WERI-Rb-1 (cell line): ENCODE results near the gene DIP2B.
"Not testable (repeated sequence)": the region's sequence is repeated elsewhere in the genome, so short reads cannot be mapped to it uniquely, and the experiment has no call there.

Experiments used
- DNase-seq: peaks from one replicate; pipeline ENCODE4 v3.0.0-alpha.2; 2020
- H3K27ac ChIP-seq: fragments of 250-450 bp; sonication (Bioruptor Pico); 2 replicates; pipeline ENCODE4 v1.5.1; 2020; ENCODE audit warnings: mild to moderate bottlenecking, moderate library complexity
- H3K27me3 ChIP-seq: fragments of 250-450 bp; sonication (Bioruptor Pico); 2 replicates; pipeline ENCODE4 v1.5.1; 2021; ENCODE audit warnings: mild to moderate bottlenecking, low read depth, moderate library complexity; ENCODE audit not compliant: insufficient read depth, severe bottlenecking
- H3K36me3 ChIP-seq: fragments of 250-450 bp; sonication (Bioruptor Pico); 2 replicates; pipeline ENCODE4 v1.5.1; 2020; ENCODE audit warnings: mild to moderate bottlenecking, moderate library complexity
- H3K4me3 ChIP-seq: 2 replicates; pipeline ENCODE4 v1.5.1; 2011; ENCODE audit warnings: low read depth, mild to moderate bottlenecking, control low read depth, low read length
- H3K9me3 ChIP-seq: fragments of 250-450 bp; sonication (Bioruptor Pico); 2 replicates; pipeline ENCODE4 v1.5.1; 2021; ENCODE audit warnings: mild to moderate bottlenecking, moderate library complexity; ENCODE audit not compliant: severe bottlenecking
- CTCF ChIP-seq: IDR thresholded peaks from 2 replicates; pipeline ENCODE4 v1.5.1; 2011; ENCODE audit warnings: low read depth, mild to moderate bottlenecking, control low read depth, inconsistent platforms, low read length

The DIP2B gene

GRCh38 chr12:50672158-50672557 is 167.4 kb downstream of the DIP2B start:
- Histone ChIP-seq H3K4me3 (no peak overlapping the region), H3K9me3 (no peaks in the 10 kb centered on the region), H3K27ac (no peak overlapping the region), H3K36me3 (peaks cover 14% of the 10 kb centered on the region), H3K27me3 (no peaks in the 10 kb centered on the region)
- no peak for DNase-seq
- no peak for TF ChIP-seq CTCF

DNA sequence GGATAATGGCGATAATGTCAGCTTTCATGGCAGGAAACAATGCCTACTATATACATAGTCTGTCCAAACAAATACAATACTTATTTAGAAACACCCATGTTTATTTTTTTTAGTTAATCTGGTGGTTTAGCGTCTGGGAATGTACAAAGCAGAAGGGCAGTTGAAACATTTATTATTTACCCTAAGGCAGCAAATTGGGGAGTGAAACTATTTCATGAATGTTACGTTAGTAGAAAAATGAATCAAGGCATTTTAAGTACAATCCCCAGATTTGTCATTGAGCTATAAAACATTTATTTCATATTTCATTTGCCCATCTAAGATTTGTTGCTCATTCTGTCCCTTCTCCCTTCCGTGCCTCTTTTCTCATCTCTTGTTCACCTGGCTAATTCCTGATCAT is 172.0 kb downstream of the DIP2B start:
- no peaks in the 10 kb centered on the region for H3K9me3 ChIP-seq
- peaks cover 17% of the 10 kb centered on the region for H3K36me3 ChIP-seq
- H3K4me3 ChIP-seq = no peak overlapping the region
- H3K27me3 ChIP-seq = no peaks in the 10 kb centered on the region
- no peak for TF ChIP-seq CTCF
- DNase-seq = no peak
- no peak overlapping the region for H3K27ac ChIP-seq

DNA sequence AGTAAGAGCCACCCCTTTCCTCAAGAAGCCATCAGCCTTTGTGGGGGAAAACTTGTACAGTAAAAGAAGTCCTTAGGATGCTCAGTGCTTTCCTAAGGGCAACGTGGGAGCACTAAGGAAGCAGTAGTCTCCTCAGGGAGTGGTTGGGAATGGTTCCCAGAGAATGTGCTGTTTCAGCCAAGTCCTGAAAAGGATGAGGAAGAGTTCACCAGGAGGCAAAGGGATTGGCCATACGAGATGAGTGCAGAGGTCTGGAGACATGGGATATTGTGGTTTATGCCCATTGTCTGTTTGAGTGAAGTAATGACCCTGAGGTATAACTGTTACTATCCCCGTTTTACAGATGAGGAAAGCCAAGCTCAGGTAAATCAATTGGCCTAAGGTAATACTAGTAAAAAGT is 173.1 kb downstream of the DIP2B start:
- H3K9me3 ChIP-seq = no peaks in the 10 kb centered on the region
- DNase-seq = no peak
- H3K27ac ChIP-seq = no peak overlapping the region
- TF ChIP-seq CTCF = no peak
- H3K36me3 ChIP-seq = peaks cover 17% of the 10 kb centered on the region
- H3K27me3 ChIP-seq = no peaks in the 10 kb centered on the region
- no peak overlapping the region for H3K4me3 ChIP-seq

DNA sequence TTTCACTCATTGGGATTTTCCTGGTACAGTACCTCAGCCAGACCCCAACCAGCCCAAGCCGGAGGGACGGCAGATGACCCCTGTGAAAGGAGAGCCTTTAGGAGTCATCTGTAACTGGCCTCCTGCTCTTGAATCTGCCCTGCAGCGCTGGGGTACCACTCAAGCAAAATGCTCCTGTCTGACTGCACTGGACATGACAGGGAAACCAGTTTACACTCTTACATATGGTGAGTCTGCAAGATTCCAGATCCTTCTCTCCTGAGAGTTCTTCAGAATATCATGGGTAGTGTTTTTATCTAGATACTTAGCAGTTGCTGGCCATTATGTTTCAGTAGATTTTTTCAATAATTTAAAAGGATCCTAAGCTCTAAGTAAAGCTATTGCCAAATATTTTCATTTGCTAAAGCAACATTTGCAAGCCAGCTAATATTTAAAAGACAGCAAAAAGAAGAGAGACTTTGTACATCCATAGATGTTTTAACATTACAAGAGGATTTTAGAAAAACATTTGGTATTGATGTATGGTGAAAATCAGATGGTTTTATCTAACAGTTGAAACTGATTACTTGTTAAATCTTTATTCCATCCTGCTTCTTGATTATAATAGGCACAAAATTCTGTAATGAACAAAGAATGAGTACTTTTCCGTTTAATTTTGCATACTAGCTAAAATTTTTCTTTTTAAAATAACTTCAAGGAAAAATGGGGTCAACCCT is 174.0 kb downstream of the DIP2B start:
- DNase-seq = no peak
- no peak overlapping the region for H3K27ac ChIP-seq
- no peak for TF ChIP-seq CTCF
- H3K4me3 ChIP-seq = no peak overlapping the region
- no peaks in the 10 kb centered on the region for H3K27me3 ChIP-seq
- no peaks in the 10 kb centered on the region for H3K9me3 ChIP-seq
- H3K36me3 ChIP-seq = peaks cover 17% of the 10 kb centered on the region

- Histone ChIP-seq H3K27ac (no peak overlapping the region), H3K4me3 (no peak overlapping the region), H3K27me3 (no peaks in the 10 kb centered on the region), H3K36me3 (peaks cover 14% of the 10 kb centered on the region), H3K9me3 (no peaks in the 10 kb centered on the region)
- no peak for DNase-seq
- TF ChIP-seq CTCF = no peak
Observed at GRCh38 chr12:50679612-50680011, 174.8 kb downstream of the DIP2B start.

DNA sequence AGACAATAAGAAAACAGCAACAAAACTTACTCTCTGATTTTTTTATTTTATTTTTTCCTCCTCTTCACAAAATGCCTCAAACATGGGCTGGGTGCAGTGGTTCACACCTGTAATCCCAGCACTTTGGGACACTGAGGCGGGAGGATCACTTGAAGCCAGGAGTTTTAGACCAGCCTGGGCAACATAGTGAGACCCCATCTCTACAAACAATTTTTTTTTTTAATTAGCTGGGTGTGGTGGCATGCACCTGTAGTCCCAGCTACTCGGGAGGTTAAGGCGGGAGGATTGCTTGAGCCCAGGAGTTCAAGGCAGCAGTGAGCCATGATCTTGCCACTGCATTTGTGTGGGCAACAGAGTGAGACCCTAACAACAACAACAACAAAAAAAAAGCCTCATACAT is 176.3 kb downstream of the DIP2B start:
- H3K4me3 ChIP-seq, H3K9me3 ChIP-seq, DNase-seq, H3K27me3 ChIP-seq, H3K27ac ChIP-seq: not testable (repeated sequence)
- peaks cover 14% of the 10 kb centered on the region for H3K36me3 ChIP-seq
